HAP-1 (cell line): ENCODE measurements around the gene LRCH1.
A peak's percentile ranks its signal among the peaks of the same experiment; 100 is the strongest.

Experiments
- DNase-seq, 2 experiments: peaks; one replicate each; pipeline ENCODE4 v3.0.0-alpha.2; 2016 to 2020; ENCODE audit warnings: low spot score in 2 of 2
- H3K27me3 ChIP-seq: fragments of 250-450 bp; sonication (Bioruptor Pico); 2 replicates; pipeline ENCODE4 v1.5.1; 2020; ENCODE audit warnings: low read depth, mild to moderate bottlenecking, moderate library complexity
- H3K36me3 ChIP-seq: fragments of 250-450 bp; sonication (Bioruptor Pico); replicated peaks from 2 replicates; pipeline ENCODE4 v1.5.1; 2020; ENCODE audit warnings: mild to moderate bottlenecking
- H3K4me1 ChIP-seq: fragments of 250-450 bp; sonication (Bioruptor Pico); 2 replicates; pipeline ENCODE4 v1.5.1; 2020; ENCODE audit warnings: mild to moderate bottlenecking
- H3K4me3 ChIP-seq: fragments of 250-450 bp; sonication (Bioruptor Pico); 2 replicates; pipeline ENCODE4 v1.5.1; 2020; ENCODE audit warnings: mild to moderate bottlenecking, moderate library complexity
- H3K9me3 ChIP-seq: fragments of 250-450 bp; sonication (Bioruptor Pico); 2 replicates; pipeline ENCODE4 v1.5.1; 2020; ENCODE audit warnings: mild to moderate bottlenecking, moderate library complexity
- in situ Hi-C: fragments of 300-500 bp; cut with MboI; formaldehyde crosslinking; loops from 3 replicates; pipeline ENCODE4 v1.14.3; 2020; ENCODE audit warnings: low sequenced_read_pairs, inconsistent platforms, mixed read lengths

LRCH1 gene

GRCh38 chr13:46679369-46680120, 126.6 kb downstream of the LRCH1 start:
- H3K9me3 ChIP-seq: no peaks in the 10 kb centered on the region
- no peaks in the 10 kb centered on the region for H3K27me3 ChIP-seq
- in situ Hi-C loops: no loop called here
- DNase-seq: no peak
- peaks cover 2% of the 10 kb centered on the region; the same call in 1 of the 2 replicates for H3K4me1 ChIP-seq
- H3K36me3 ChIP-seq: no peaks in the 10 kb centered on the region
- no peak overlapping the region for H3K4me3 ChIP-seq

DNA sequence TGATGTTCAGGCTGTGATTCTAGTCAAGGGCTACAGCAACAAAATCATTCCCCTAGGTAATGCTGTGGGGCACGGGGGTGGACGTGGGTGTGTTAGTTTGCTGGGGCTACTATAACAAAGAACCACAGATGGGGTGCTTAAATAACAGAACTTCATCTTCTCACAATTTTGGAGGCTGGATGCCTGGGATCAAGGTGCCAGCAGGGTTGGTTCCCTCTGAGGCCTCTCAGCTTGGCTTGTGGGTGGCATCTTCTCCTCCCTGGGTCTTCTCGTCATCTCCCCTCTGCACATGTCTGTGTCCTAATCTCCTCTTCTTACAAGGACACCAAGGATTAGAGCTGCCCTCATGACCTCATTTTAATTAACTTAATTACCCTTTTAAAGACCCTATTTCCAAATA, 129.0 kb downstream of the LRCH1 start:
- Histone ChIP-seq H3K9me3 (no peaks in the 10 kb centered on the region), H3K27me3 (no peaks in the 10 kb centered on the region), H3K4me3 (no peak overlapping the region), H3K4me1 (peaks cover 5% of the 10 kb centered on the region; the same call in 1 of the 2 replicates), H3K36me3 (no peaks in the 10 kb centered on the region)
- in situ Hi-C loops: no loop called here
- no peak for DNase-seq

- H3K4me1 ChIP-seq: peaks cover 5% of the 10 kb centered on the region; the same call in 1 of the 2 replicates
- no peaks in the 10 kb centered on the region for H3K36me3 ChIP-seq
- in situ Hi-C loops: no loop called here
- H3K4me3 ChIP-seq: no peak overlapping the region
- DNase-seq: no peak
- no peaks in the 10 kb centered on the region for H3K27me3 ChIP-seq
- no peaks in the 10 kb centered on the region for H3K9me3 ChIP-seq
Measured at GRCh38 chr13:46682707-46683106, 129.7 kb downstream of the LRCH1 start.

DNA sequence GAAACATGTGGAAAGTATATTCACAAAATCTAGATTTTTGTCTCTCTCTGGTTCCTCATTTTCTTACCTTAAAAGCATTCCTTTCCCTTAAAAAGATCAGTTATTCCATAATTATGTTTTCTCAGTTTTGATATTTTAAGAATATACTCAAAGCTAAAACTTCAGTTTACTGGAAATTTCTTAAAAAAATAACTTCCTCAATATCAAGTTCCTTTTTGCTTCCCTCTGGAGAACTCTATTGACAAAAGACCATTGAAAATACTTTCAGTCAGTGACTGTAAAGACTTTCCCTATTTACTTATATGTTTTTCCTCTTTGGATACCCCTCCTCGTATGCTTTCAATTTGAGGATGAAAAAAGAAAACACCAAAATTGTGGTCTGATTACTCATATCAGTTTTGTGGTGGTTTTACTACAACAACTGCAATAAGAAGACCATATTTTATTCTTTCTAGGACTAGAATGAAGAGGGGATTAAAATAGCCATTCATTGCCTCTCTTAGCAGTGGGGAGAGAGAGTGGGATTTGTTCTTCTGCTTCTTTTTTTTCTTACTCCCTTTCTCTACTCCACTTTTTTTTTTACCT, 130.8 kb downstream of the LRCH1 start:
- no peaks in the 10 kb centered on the region for H3K36me3 ChIP-seq
- H3K4me3 ChIP-seq: no peak overlapping the region
- H3K27me3 ChIP-seq: no peaks in the 10 kb centered on the region
- in situ Hi-C loops: no loop called here
- no peaks in the 10 kb centered on the region for H3K9me3 ChIP-seq
- peaks cover 5% of the 10 kb centered on the region; the same call in 1 of the 2 replicates for H3K4me1 ChIP-seq
- no peak for DNase-seq

GRCh38 chr13:46684287-46685001, 131.5 kb downstream of the LRCH1 start:
- in situ Hi-C loops: no loop called here
- Histone ChIP-seq H3K4me3 (no peak overlapping the region), H3K36me3 (no peaks in the 10 kb centered on the region), H3K4me1 (peaks cover 5% of the 10 kb centered on the region; the same call in 1 of the 2 replicates), H3K27me3 (no peaks in the 10 kb centered on the region), H3K9me3 (no peaks in the 10 kb centered on the region)
- DNase-seq: no peak

- DNase-seq: no peak
- no peaks in the 10 kb centered on the region for H3K27me3 ChIP-seq
- in situ Hi-C loops: no loop called here
- no peak overlapping the region for H3K4me3 ChIP-seq
- H3K9me3 ChIP-seq: no peaks in the 10 kb centered on the region
- peaks cover 5% of the 10 kb centered on the region; the same call in 1 of the 2 replicates for H3K4me1 ChIP-seq
- no peaks in the 10 kb centered on the region for H3K36me3 ChIP-seq
Measured at GRCh38 chr13:46685006-46685730, 132.2 kb downstream of the LRCH1 start.

- in situ Hi-C loops: no loop called here
- no peaks in the 10 kb centered on the region for H3K27me3 ChIP-seq
- DNase-seq: no peak
- no peaks in the 10 kb centered on the region for H3K36me3 ChIP-seq
- no peaks in the 10 kb centered on the region for H3K9me3 ChIP-seq
- H3K4me1 ChIP-seq: peaks cover 7% of the 10 kb centered on the region
- H3K4me3 ChIP-seq: no peak overlapping the region
Measured at GRCh38 chr13:46686171-46686570, 133.2 kb downstream of the LRCH1 start.

- Histone ChIP-seq H3K9me3 (no peaks in the 10 kb centered on the region), H3K4me3 (no peak overlapping the region), H3K27me3 (no peaks in the 10 kb centered on the region), H3K36me3 (0 out of 2 replicates have a peak, but pooled peaks cover 4% of the 10 kb centered on the region), H3K4me1 (peaks cover 8% of the 10 kb centered on the region)
- DNase-seq: peak; percentile 21 to 26
- in situ Hi-C loops: no loop called here
Measured at GRCh38 chr13:46687810-46688209, 134.8 kb downstream of the LRCH1 start.

DNA sequence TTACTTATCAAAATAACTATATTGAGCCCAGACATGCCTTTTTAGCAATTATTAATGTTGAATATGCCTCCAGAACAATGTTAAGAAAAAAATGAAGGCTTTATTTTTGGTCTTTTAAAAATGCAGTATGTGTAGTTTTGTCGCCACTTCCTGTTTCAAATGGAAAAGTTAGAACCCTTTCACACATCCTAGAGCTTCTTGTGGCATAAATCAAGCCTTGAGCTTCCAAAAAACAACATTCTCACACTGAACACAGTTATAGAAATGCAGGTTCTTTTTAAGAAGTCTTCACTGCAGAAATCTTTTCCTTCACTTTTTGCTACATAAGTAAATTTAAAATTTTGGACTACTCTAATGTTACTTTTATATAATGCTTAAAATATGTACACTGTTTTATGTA, 135.3 kb downstream of the LRCH1 start:
- no peaks in the 10 kb centered on the region for H3K27me3 ChIP-seq
- H3K4me1 ChIP-seq: peaks cover 8% of the 10 kb centered on the region
- 0 out of 2 replicates have a peak, but pooled peaks cover 4% of the 10 kb centered on the region for H3K36me3 ChIP-seq
- H3K4me3 ChIP-seq: no peak overlapping the region
- H3K9me3 ChIP-seq: no peaks in the 10 kb centered on the region
- DNase-seq: no peak
- in situ Hi-C loops: no loop called here

- peaks cover 8% of the 10 kb centered on the region for H3K36me3 ChIP-seq
- H3K4me3 ChIP-seq: no peak overlapping the region
- H3K9me3 ChIP-seq: no peaks in the 10 kb centered on the region
- no peaks in the 10 kb centered on the region for H3K4me1 ChIP-seq
- no peak for DNase-seq
- H3K27me3 ChIP-seq: no peaks in the 10 kb centered on the region
- in situ Hi-C loops: no loop called here
Measured at GRCh38 chr13:46698014-46698413, 145.0 kb downstream of the LRCH1 start.

- in situ Hi-C loops: no loop called here
- Histone ChIP-seq H3K4me1 (no peaks in the 10 kb centered on the region), H3K9me3 (no peaks in the 10 kb centered on the region), H3K4me3 (no peak overlapping the region), H3K27me3 (no peaks in the 10 kb centered on the region), H3K36me3 (peaks cover 8% of the 10 kb centered on the region)
- DNase-seq: no peak
Measured at GRCh38 chr13:46698910-46699460, 146.0 kb downstream of the LRCH1 start.

DNA sequence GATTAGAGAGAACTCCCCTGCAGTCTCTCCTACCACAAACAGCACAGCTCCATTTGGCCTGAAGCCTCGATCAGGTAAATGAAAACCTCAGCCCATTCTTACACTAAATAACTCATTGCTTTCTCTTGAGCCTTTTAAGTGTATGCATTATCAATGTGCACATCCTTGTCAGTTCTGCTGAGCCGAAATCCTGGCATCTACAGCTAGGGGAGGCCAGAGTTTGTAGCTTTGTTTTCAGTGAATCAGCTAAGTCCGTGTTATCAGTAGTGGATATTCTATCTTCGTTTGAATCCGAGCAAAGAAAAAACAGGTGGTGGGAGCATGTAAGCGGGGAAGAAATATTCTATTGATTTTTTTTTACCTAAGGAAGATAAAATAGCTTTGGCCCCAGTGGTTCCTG, 159.6 kb downstream of the LRCH1 start:
- H3K9me3 ChIP-seq: no peaks in the 10 kb centered on the region
- in situ Hi-C loops: loop anchor here (10.0 kb wide), 1 partner anchor 218 kb away; no protein-coding TSS in a partner anchor
- H3K36me3 ChIP-seq: peaks cover 8% of the 10 kb centered on the region
- no peaks in the 10 kb centered on the region for H3K27me3 ChIP-seq
- no peaks in the 10 kb centered on the region for H3K4me1 ChIP-seq
- DNase-seq: no peak
- no peak overlapping the region for H3K4me3 ChIP-seq

GRCh38 chr13:46715363-46715762, 162.4 kb downstream of the LRCH1 start:
- Histone ChIP-seq H3K36me3 (peaks cover 4% of the 10 kb centered on the region; the same call in 1 of the 2 replicates), H3K4me3 (no peak overlapping the region), H3K27me3 (no peaks in the 10 kb centered on the region), H3K9me3 (no peaks in the 10 kb centered on the region), H3K4me1 (no peaks in the 10 kb centered on the region)
- in situ Hi-C loops: loop anchor here (10.0 kb wide), 1 partner anchor 221 kb away; no protein-coding TSS in a partner anchor
- DNase-seq: no peak
